ENCODE measurements around the gene NXN. TPM values are rescaled to one million over a fixed set of nuclear protein-coding genes. Genes with fewer than 3 reads are reported as not detected.

The NXN gene
- total RNA-seq, 4 donors from 2014 or later, result 6.6 to 28.4 (median 14.7) TPM

DNA sequence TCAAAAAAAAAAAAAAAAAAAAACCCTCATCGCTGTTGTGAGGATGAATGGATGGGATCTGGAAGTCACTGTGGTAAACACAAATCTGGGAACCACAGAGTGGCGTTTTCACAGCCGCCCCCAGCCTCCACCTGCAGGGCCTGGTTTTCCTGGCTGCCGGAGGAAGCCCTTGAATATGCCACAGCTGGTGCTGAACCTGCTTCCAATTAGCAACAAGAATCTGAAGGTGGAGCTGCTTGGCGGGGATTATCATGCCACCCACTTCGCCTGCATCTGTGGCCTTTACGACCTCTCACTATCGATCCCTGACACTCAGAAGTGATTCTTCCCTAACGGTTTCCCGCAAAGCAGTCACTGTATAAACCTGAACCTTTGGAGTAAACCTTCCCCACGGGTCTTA is 181.3 kb downstream of the NXN start:
- no peak overlapping the region for H3K4me3 ChIP-seq
- no peak overlapping the region for H3K27ac ChIP-seq
- H3K27me3 ChIP-seq, result no peaks in the 10 kb centered on the region
- peaks cover 0 to 18% (median 2%) of the 10 kb centered on the region in 4 donors for H3K4me1 ChIP-seq
- no peak for DNase-seq (ENCODE audit: low spot score in 2 of 2)
- WGBS, 2 donors, result 63 to 71% methylated on average over 11 of the region's 11 CpGs
- peaks cover 0 to 28% (median 0%) of the 10 kb centered on the region in 3 donors for H3K36me3 ChIP-seq
- no peaks in the 10 kb centered on the region for H3K9me3 ChIP-seq
- TF ChIP-seq, protein P1, sequence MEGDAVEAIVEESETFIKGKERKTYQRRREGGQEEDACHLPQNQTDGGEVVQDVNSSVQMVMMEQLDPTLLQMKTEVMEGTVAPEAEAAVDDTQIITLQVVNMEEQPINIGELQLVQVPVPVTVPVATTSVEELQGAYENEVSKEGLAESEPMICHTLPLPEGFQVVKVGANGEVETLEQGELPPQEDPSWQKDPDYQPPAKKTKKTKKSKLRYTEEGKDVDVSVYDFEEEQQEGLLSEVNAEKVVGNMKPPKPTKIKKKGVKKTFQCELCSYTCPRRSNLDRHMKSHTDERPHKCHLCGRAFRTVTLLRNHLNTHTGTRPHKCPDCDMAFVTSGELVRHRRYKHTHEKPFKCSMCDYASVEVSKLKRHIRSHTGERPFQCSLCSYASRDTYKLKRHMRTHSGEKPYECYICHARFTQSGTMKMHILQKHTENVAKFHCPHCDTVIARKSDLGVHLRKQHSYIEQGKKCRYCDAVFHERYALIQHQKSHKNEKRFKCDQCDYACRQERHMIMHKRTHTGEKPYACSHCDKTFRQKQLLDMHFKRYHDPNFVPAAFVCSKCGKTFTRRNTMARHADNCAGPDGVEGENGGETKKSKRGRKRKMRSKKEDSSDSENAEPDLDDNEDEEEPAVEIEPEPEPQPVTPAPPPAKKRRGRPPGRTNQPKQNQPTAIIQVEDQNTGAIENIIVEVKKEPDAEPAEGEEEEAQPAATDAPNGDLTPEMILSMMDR (IDR thresholded peaks at IDR 0.05), result no peak
- TF ChIP-seq POLR2A (IDR thresholded peaks at IDR 0.05) (no peak), EP300 (IDR thresholded peaks at IDR 0.05) (no peak)

DNA sequence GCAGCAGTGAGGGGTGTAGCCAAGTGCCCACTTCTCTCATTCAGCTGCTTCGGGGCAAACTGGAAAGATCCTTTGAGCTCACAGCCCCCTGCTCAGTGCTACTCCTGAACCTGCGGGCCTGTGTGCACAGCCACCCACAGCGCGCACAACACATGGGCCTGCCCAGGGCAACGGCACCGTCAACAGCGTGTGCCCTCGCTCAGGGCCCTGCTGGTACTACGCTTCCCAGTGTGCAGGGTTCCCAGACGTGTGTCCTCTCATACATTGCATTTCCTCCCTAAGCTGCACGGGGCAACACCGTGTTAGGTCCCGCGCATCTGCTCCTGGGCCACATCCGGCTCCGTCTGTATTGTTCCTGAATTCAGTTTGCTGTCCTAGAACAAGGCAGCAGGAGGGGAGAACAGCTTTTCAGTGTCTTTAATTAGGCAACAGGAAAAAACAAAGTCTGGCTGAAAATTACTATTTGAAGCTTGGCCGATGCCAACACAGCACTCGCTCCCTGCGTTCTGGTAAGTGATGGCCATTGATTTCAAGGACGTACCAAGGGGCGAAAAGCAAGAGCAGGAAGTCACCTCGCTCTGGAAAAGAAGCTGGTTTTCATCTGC is 182.2 kb downstream of the NXN start:
- Histone ChIP-seq H3K27ac (peak overlapping the region in 1 of 4 donors; percentile 34), H3K9me3 (no peaks in the 10 kb centered on the region), H3K4me3 (no peak overlapping the region), H3K4me1 (peaks cover 0 to 18% (median 2%) of the 10 kb centered on the region in 4 donors), H3K27me3 (no peaks in the 10 kb centered on the region), H3K36me3 (peaks cover 0 to 26% (median 0%) of the 10 kb centered on the region in 3 donors)
- TF ChIP-seq, protein P1 (IDR thresholded peaks at IDR 0.05), result no peak
- TF ChIP-seq EP300 (IDR thresholded peaks at IDR 0.05) (peak in 1 of 2 donors; percentile 44), POLR2A (IDR thresholded peaks at IDR 0.05) (no peak)
- 83 to 86% methylated on average over 21 to 22 of the region's 22 CpGs for WGBS, 2 donors
- no peak for DNase-seq (ENCODE audit: low spot score in 2 of 2)

DNA sequence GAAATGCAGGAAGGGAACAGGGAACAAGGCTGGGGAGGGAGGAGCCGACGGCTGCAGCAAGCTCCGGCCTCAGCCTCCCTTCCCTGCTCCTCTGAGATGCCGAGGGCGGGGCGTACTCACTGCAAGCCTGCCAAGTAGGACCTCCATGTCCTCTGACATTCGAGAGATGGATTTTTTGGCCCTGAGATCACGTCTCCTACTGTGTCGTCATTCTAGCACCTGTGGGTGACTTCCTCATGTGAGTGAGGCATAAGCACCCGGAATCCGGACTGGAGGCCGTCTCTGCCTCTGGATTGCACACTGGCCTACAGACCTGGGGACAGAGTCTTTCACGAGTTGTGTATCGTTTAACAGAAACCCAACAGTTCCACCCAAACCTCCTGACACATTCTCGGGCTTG is 183.0 kb downstream of the NXN start:
- DNase-seq (ENCODE audit: low spot score in 2 of 2), result no peak
- Histone ChIP-seq H3K9me3 (no peaks in the 10 kb centered on the region), H3K27ac (peak overlapping the region in 1 of 4 donors; percentile 34), H3K4me1 (peaks cover 0 to 18% (median 2%) of the 10 kb centered on the region in 4 donors), H3K27me3 (no peaks in the 10 kb centered on the region), H3K4me3 (no peak overlapping the region), H3K36me3 (peaks cover 0 to 33% (median 0%) of the 10 kb centered on the region in 3 donors)
- 82 to 90% methylated on average over 15 of the region's 15 CpGs for WGBS, 2 donors
- TF ChIP-seq, protein P1 (IDR thresholded peaks at IDR 0.05), result no peak
- TF ChIP-seq EP300 (IDR thresholded peaks at IDR 0.05), result no peak
- no peak for TF ChIP-seq POLR2A (IDR thresholded peaks at IDR 0.05)

DNA sequence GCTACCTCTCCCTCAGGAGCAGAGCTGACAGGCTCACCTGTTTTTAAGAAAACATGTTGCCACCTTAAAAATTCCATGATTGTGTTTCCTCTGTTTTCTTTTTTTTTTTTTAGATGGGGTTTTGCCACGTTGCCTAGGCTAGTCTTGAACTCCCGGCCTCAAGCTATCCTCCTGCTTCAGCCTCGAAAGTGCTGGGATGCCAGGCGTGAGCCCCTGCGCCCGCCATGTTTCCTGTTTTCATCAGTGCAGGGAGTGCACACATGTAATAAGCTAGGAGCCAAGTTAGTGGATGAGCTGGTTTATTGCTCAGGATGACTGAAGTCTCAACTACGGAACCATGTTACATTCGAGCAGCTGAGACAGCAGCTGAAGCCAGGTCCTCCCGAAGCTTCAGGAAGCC is 183.9 kb downstream of the NXN start:
- Histone ChIP-seq H3K36me3 (peaks cover 0 to 38% (median 0%) of the 10 kb centered on the region in 3 donors), H3K27me3 (no peaks in the 10 kb centered on the region), H3K27ac (peak overlapping the region in 1 of 4 donors; percentile 74), H3K9me3 (no peaks in the 10 kb centered on the region), H3K4me1 (peaks cover 0 to 18% (median 2%) of the 10 kb centered on the region in 4 donors), H3K4me3 (no peak overlapping the region)
- DNase-seq (ENCODE audit: low spot score in 2 of 2), result no peak
- no peak for TF ChIP-seq POLR2A (IDR thresholded peaks at IDR 0.05)
- 70 to 80% methylated on average over 9 of the region's 9 CpGs for WGBS, 2 donors

DNA sequence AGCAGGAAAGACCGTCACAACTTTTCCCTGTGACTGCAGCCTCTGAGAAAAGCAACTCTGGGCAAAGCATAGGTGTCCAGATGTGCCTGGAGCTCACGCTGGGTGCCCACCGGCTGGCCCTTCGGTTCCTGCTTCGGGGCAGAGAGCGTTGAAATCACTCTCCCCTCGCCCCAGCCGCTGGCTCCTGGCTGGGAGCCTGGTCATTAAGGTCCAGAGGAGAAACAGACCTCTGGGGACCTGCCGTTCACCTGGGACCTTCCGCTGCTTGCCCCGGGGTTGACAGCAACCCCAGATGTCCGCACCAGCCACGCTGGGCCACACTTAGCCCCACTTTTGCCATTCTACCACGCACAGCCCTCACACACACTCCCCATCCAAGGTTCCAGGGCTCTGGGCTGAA is 184.3 kb downstream of the NXN start:
- no peak for DNase-seq (ENCODE audit: low spot score in 2 of 2)
- Histone ChIP-seq H3K9me3 (no peaks in the 10 kb centered on the region), H3K27ac (peak overlapping the region in 3 of 4 donors; percentile 2 to 74 (median 50)), H3K36me3 (peaks cover 0 to 35% (median 0%) of the 10 kb centered on the region in 3 donors), H3K4me1 (peaks cover 0 to 18% (median 2%) of the 10 kb centered on the region in 4 donors), H3K4me3 (peak overlapping the region in 1 of 4 donors; percentile 28), H3K27me3 (no peaks in the 10 kb centered on the region)
- 60 to 63% methylated on average over 12 to 14 of the region's 14 CpGs for WGBS, 2 donors
- no peak for TF ChIP-seq EP300 (IDR thresholded peaks at IDR 0.05)
- TF ChIP-seq POLR2A (IDR thresholded peaks at IDR 0.05), result no peak
- TF ChIP-seq, protein P1 (IDR thresholded peaks at IDR 0.05), result no peak

Data from tibial nerve (tissue), 4 donors.